Astrocyte (in vitro differentiated cells and primary cell): ENCODE measurements around the gene SNUPN. TPM values are rescaled to one million over a fixed set of nuclear protein-coding genes. Genes with fewer than 3 reads are reported as not detected.

Experiments used
- DNase-seq: peaks from one replicate; pipeline ENCODE4 v3.0.0-alpha.2; 2010; ENCODE audit warnings: low read depth
- FAIRE-seq: peaks from 2 replicates; lab custom pipeline; 2011; peaks lifted over from hg19 to GRCh38; lab: Jason Lieb, UNC
- H2AFZ ChIP-seq: 2 replicates; pipeline ENCODE4 v1.6.0; 2012; ENCODE audit warnings: low read depth, low read length, inconsistent platforms
- H3K27ac ChIP-seq: 2 replicates; pipeline ENCODE4 v1.5.1; 2011; ENCODE audit warnings: low read depth, low read length, inconsistent platforms
- H3K27me3 ChIP-seq: 2 replicates; pipeline ENCODE4 v1.6.0; 2011; ENCODE audit warnings: low read length, inconsistent platforms; ENCODE audit not compliant: insufficient read depth
- H3K36me3 ChIP-seq: 2 replicates; pipeline ENCODE4 v1.5.1; 2011; ENCODE audit warnings: low read length, inconsistent platforms; ENCODE audit not compliant: insufficient read depth
- H3K4me1 ChIP-seq: 2 replicates; pipeline ENCODE4 v1.5.1; 2011; ENCODE audit warnings: low read length, inconsistent platforms; ENCODE audit not compliant: insufficient read depth
- H3K4me2 ChIP-seq: 2 replicates; pipeline ENCODE4 v1.6.0; 2012; ENCODE audit warnings: low read length, inconsistent platforms
- H3K4me3 ChIP-seq: 2 replicates; pipeline ENCODE4 v1.5.1; 2011; ENCODE audit warnings: low read depth, mild to moderate bottlenecking, low read length, inconsistent platforms; ENCODE audit not compliant: insufficient read depth
- H3K79me2 ChIP-seq: 2 replicates; pipeline ENCODE4 v1.6.0; 2012; ENCODE audit warnings: mild to moderate bottlenecking, low read length, inconsistent platforms; ENCODE audit not compliant: insufficient read depth
- H3K9ac ChIP-seq: 2 replicates; pipeline ENCODE4 v1.6.0; 2012; ENCODE audit warnings: mild to moderate bottlenecking, low read length, inconsistent platforms
- H3K9me3 ChIP-seq: 2 replicates; pipeline ENCODE4 v1.5.1; 2012; ENCODE audit warnings: low read depth, mild to moderate bottlenecking, low read length, inconsistent platforms; ENCODE audit not compliant: insufficient read depth
- H4K20me1 ChIP-seq: 2 replicates; pipeline ENCODE4 v1.6.0; 2012; ENCODE audit warnings: low read length, inconsistent platforms; ENCODE audit not compliant: insufficient read depth
- H3K27ac Mint-ChIP-seq: one replicate; pipeline ENCODE4 v1.8.0; 2021; ENCODE audit warnings: mild to moderate bottlenecking, mixed read lengths; ENCODE audit not compliant: unreplicated experiment
- H3K27me3 Mint-ChIP-seq: one replicate; pipeline ENCODE4 v1.8.0; 2021; ENCODE audit warnings: low read depth, mixed read lengths; ENCODE audit not compliant: unreplicated experiment
- H3K36me3 Mint-ChIP-seq: one replicate; pipeline ENCODE4 v1.8.0; 2021; ENCODE audit warnings: low read depth, mixed read lengths; ENCODE audit not compliant: unreplicated experiment
- H3K4me1 Mint-ChIP-seq: one replicate; pipeline ENCODE4 v1.8.0; 2021; ENCODE audit warnings: low read depth, mixed read lengths; ENCODE audit not compliant: unreplicated experiment
- H3K4me3 Mint-ChIP-seq: one replicate; pipeline ENCODE4 v1.8.0; 2021; ENCODE audit warnings: mild to moderate bottlenecking, moderate library complexity, mixed read lengths; ENCODE audit not compliant: unreplicated experiment
- H3K9me3 Mint-ChIP-seq: one replicate; pipeline ENCODE4 v1.8.0; 2021; ENCODE audit warnings: mild to moderate bottlenecking, mixed read lengths; ENCODE audit not compliant: unreplicated experiment
- CTCF ChIP-seq: IDR thresholded peaks from 2 replicates; pipeline ENCODE4 v1.5.1; 2011; ENCODE audit warnings: low read depth, mild to moderate bottlenecking, inconsistent platforms, low read length, moderate library complexity; ENCODE audit not compliant: insufficient read depth
- EZH2 ChIP-seq: IDR thresholded peaks from 2 replicates; pipeline ENCODE4 v1.6.1; 2012; ENCODE audit warnings: mild to moderate bottlenecking, low read length, inconsistent platforms; ENCODE audit not compliant: insufficient read depth
- total RNA-seq: library from RNA; stranded (reverse); gene quantifications from 2 replicates; pipeline ENCODE4 v1.2.1, GENCODE V29; 2021

The SNUPN gene
- total RNA-seq, 1 donor from 2014 or later, result 15.9 TPM

GRCh38 chr15:75666823-75667501 lies 41.4 kb upstream of the SNUPN start:
- peak; percentile 100 for FAIRE-seq
- Histone ChIP-seq H3K27me3 (no peaks in the 10 kb centered on the region), H3K4me3 (no peak overlapping the region), H3K9me3 (no peaks in the 10 kb centered on the region), H3K27ac (peak overlapping the region; percentile 97), H3K4me2 (peak overlapping the region; percentile 57), H3K79me2 (peaks cover 11% of the 10 kb centered on the region), H3K4me1 (peaks cover 42% of the 10 kb centered on the region), H3K9ac (peak overlapping the region; percentile 82), H2AFZ (no peak overlapping the region), H4K20me1 (no peaks in the 10 kb centered on the region), H3K36me3 (no peaks in the 10 kb centered on the region)
- Mint-ChIP-seq H3K27ac (peak overlapping the region; percentile 98), H3K4me1 (peaks cover 36% of the 10 kb centered on the region), H3K27me3 (no peaks in the 10 kb centered on the region), H3K36me3 (peaks cover 8% of the 10 kb centered on the region), H3K4me3 (no peak overlapping the region), H3K9me3 (no peaks in the 10 kb centered on the region)
- TF ChIP-seq EZH2 (no peak), CTCF (no peak)
- peak; percentile 99 for DNase-seq

GRCh38 chr15:75663931-75664421 lies 38.5 kb upstream of the SNUPN start:
- no peak overlapping the region for H3K9ac ChIP-seq
- H2AFZ ChIP-seq, result no peak overlapping the region
- no peaks in the 10 kb centered on the region for H3K36me3 ChIP-seq
- TF ChIP-seq EZH2, result no peak
- no peak for TF ChIP-seq CTCF
- DNase-seq (no peak), FAIRE-seq (no peak)
- Mint-ChIP-seq H3K36me3 (peaks cover 16% of the 10 kb centered on the region), H3K27me3 (no peaks in the 10 kb centered on the region), H3K9me3 (no peaks in the 10 kb centered on the region), H3K4me1 (peaks cover 34% of the 10 kb centered on the region), H3K27ac (peak overlapping the region; percentile 34), H3K4me3 (no peak overlapping the region)
- H3K9me3 ChIP-seq, result no peaks in the 10 kb centered on the region
- H4K20me1 ChIP-seq, result peaks cover 5% of the 10 kb centered on the region
- peaks cover 11% of the 10 kb centered on the region for H3K79me2 ChIP-seq
- no peak overlapping the region for H3K27ac ChIP-seq
- H3K27me3 ChIP-seq, result no peaks in the 10 kb centered on the region
- peaks cover 47% of the 10 kb centered on the region for H3K4me1 ChIP-seq
- H3K4me3 ChIP-seq, result no peak overlapping the region
- no peak overlapping the region for H3K4me2 ChIP-seq
